HepG2 (cell line): ENCODE results near the gene PLEKHG2. TPM values are rescaled to one million over a fixed set of nuclear protein-coding genes. Genes with fewer than 3 reads are reported as not detected.

ENCODE experiments used
- ATAC-seq: fragments of 200-7000 bp; cut with Tn5 transposase; 3 replicates; pipeline ENCODE4 v1.9.1; 2020; ENCODE audit warnings: mild to moderate bottlenecking, moderate library complexity
- BruUV-seq: library from RNA; stranded (reverse); fragments of 400-500 nt; replicated peaks from 2 replicates; lab custom pipeline; 2021; lab: Mats Ljungman, UMichigan
- CTCF ChIA-PET: fragments of 300-600 bp; formaldehyde crosslinking; extraction: SDS; loops from one replicate; lab custom pipeline; 2021; ENCODE audit warnings: low total read pairs, inconsistent platforms, low intra/inter-chr PET ratio; lab: Yijun Ruan, JAX
- POLR2A ChIA-PET: fragments of 350-600 bp; sonication (Branson Sonifier 250); formaldehyde crosslinking; loops from one replicate; lab custom pipeline; 2020; ENCODE audit warnings: antibody characterized with exemption, inconsistent platforms; lab: Yijun Ruan, JAX
- DNase-seq: peaks from one replicate; pipeline ENCODE4 v3.0.0-alpha.2; 2015; ENCODE audit warnings: low spot score
- FAIRE-seq: peaks from 3 replicates; lab custom pipeline; 2011; peaks lifted over from hg19 to GRCh38; lab: Jason Lieb, UNC
- H2AFZ ChIP-seq: one replicate; pipeline ENCODE4 v1.6.1; 2011; ENCODE audit warnings: low read length, inconsistent platforms
- H3K27ac ChIP-seq: fragments of 300-600 bp; 3 replicates; pipeline ENCODE4 v1.8.0; 2011; ENCODE audit warnings: mixed run types, mild to moderate bottlenecking, mixed read lengths, low read length, inconsistent platforms; ENCODE audit not compliant: insufficient read depth; ENCODE audit errors: extremely low read length
- H3K27me3 ChIP-seq, 2 experiments: fragments of 200-600 bp in 1 of 2; 2 replicates in 1 of 2; 3 replicates in 1 of 2; pipeline versions ENCODE4 v1.6.0 to v1.8.0; 2011; ENCODE audit warnings: low read length in 2 of 2, mild to moderate bottlenecking in 2 of 2, moderate library complexity in 2 of 2, inconsistent platforms in 1 of 2; ENCODE audit not compliant: insufficient read depth in 2 of 2, control insufficient read depth in 1 of 2
- H3K36me3 ChIP-seq, 2 experiments: fragments of 200-600 bp in 1 of 2; replicated peaks in 1 of 2; 2 replicates in 1 of 2; 3 replicates in 1 of 2; pipeline versions ENCODE4 v1.5.1 to v1.8.0; 2011; ENCODE audit warnings: low read length in 2 of 2, inconsistent platforms in 1 of 2; ENCODE audit not compliant: insufficient read depth in 2 of 2, control insufficient read depth in 1 of 2
- H3K4me1 ChIP-seq: 2 replicates; pipeline ENCODE4 v1.5.1; 2012; ENCODE audit warnings: low read length, inconsistent platforms; ENCODE audit not compliant: insufficient read depth
- H3K4me2 ChIP-seq: 2 replicates; pipeline ENCODE4 v1.6.0; 2011; ENCODE audit warnings: low read depth, low read length, inconsistent platforms
- H3K4me3 ChIP-seq, 3 experiments: fragments of 200-600 bp in 1 of 3; sonication (generic), shearing (Covaris generic) in 1 of 3; replicated peaks in 1 of 3; 2 replicates each; pipeline ENCODE4 v1.5.1; 2011 to 2016; ENCODE audit warnings: low read length in 3 of 3, inconsistent platforms in 2 of 3, low read depth in 2 of 3, mild to moderate bottlenecking in 2 of 3, control low read depth in 1 of 3, mixed read lengths in 1 of 3; ENCODE audit not compliant: insufficient read depth in 1 of 3
- H3K79me2 ChIP-seq: one replicate; pipeline ENCODE4 v1.6.1; 2011; ENCODE audit warnings: low read length, inconsistent platforms; ENCODE audit not compliant: insufficient read depth
- H3K9ac ChIP-seq: 2 replicates; pipeline ENCODE4 v1.6.0; 2011; ENCODE audit warnings: mild to moderate bottlenecking, low read depth, low read length, inconsistent platforms; ENCODE audit not compliant: insufficient read depth
- H3K9me3 ChIP-seq: 2 replicates; pipeline ENCODE4 v1.5.1; 2012; ENCODE audit warnings: mild to moderate bottlenecking, low read length
- H4K20me1 ChIP-seq: 2 replicates; pipeline ENCODE4 v1.6.0; 2011; ENCODE audit warnings: inconsistent platforms, mild to moderate bottlenecking, low read length, moderate library complexity; ENCODE audit not compliant: insufficient read depth
- ETV6 ChIP-seq: sonication (generic); formaldehyde crosslinking; conservative IDR thresholded peaks from 2 replicates; pipeline ENCODE4 v1.4.0; 2020; ENCODE audit warnings: missing genetic modification reagents
- FOXP4 ChIP-seq: sonication (generic); formaldehyde crosslinking; IDR thresholded peaks from 2 replicates; pipeline ENCODE4 v1.4.0; 2020; ENCODE audit warnings: missing genetic modification reagents
- IKZF1 ChIP-seq: fragments of 450-650 bp; IDR thresholded peaks from 2 replicates; pipeline ENCODE4 v1.7.1; 2016
- LCORL ChIP-seq, 2 experiments: fragments of 450-650 bp in 1 of 2; sonication (generic) in 1 of 2; formaldehyde crosslinking in 1 of 2; IDR thresholded peaks; 2 replicates each; pipeline versions ENCODE4 v1.5.0 to v1.6.1; 2017 to 2020; ENCODE audit warnings: antibody characterized with exemption in 1 of 2, missing genetic modification reagents in 1 of 2
- MIER3 ChIP-seq: IDR thresholded peaks from 2 replicates; pipeline ENCODE4 v1.6.1; 2016; ENCODE audit warnings: missing compliant biosample characterization, borderline replicate concordance
- PAF1 ChIP-seq: IDR thresholded peaks from 2 replicates; pipeline ENCODE4 v1.6.1; 2016; ENCODE audit warnings: missing genetic modification reagents, missing compliant biosample characterization
- PITX1 ChIP-seq: sonication (generic); formaldehyde crosslinking; IDR thresholded peaks from 2 replicates; pipeline ENCODE4 v1.5.1; 2020; ENCODE audit warnings: mild to moderate bottlenecking, missing genetic modification reagents
- SNAPC4 ChIP-seq: sonication (generic); formaldehyde crosslinking; IDR thresholded peaks from 2 replicates; pipeline ENCODE4 v1.4.0; 2020; ENCODE audit warnings: mild to moderate bottlenecking, missing genetic modification reagents
- TFDP1 ChIP-seq: IDR thresholded peaks from 2 replicates; pipeline ENCODE4 v1.6.1; 2016; ENCODE audit warnings: missing compliant biosample characterization, missing genetic modification reagents, borderline replicate concordance
- TP53 ChIP-seq: sonication (generic); formaldehyde crosslinking; conservative IDR thresholded peaks from 2 replicates; pipeline ENCODE4 v1.4.0; 2020; ENCODE audit warnings: missing genetic modification reagents
- ZNF441 ChIP-seq: sonication (generic); formaldehyde crosslinking; IDR thresholded peaks from 2 replicates; pipeline ENCODE4 v1.7.0; 2021; ENCODE audit warnings: missing genetic modification reagents, borderline replicate concordance
- ZNF543 ChIP-seq: sonication (generic); formaldehyde crosslinking; IDR thresholded peaks from 2 replicates; pipeline ENCODE4 v1.4.0; 2020; ENCODE audit warnings: mild to moderate bottlenecking, missing genetic modification reagents
- WGBS: methylation state at CpG from one replicate; pipeline ENCODE4 v1.1.6; 2017; ENCODE audit warnings: low lambda C conversion rate; 5-methylcytosine and 5-hydroxymethylcytosine counted together
- in situ Hi-C: cut with HindIII; loops from 2 replicates; pipeline ENCODE4 v1.10.0; 2017; ENCODE audit warnings: low pct_unique_long_range_greater_than_20kb; ENCODE audit not compliant: extremely low pct_ligation_motif_present
- intact Hi-C: fragments of 100-400 bp; cut with micrococcal nuclease; formaldehyde crosslinking; loops from one replicate; pipeline ENCODE4 v1.10.0; 2022; ENCODE audit not compliant: unreplicated experiment
- polyA plus RNA-seq, 8 experiments: library from polyadenylated mRNA; depleted of rRNA in 3 of 8; stranded (reverse) in 7 of 8; unstranded in 1 of 8; fragments of >200 nt; fragmentation: Illumina TruSeq in 4 of 8; extraction: Trizol in 4 of 8; gene quantifications; 2 replicates each; pipeline versions ENCODE4 v1.2.1 to v1.2.3, GENCODE V29; 2011 to 2016; ENCODE audit warnings: low read depth in 4 of 8, missing spikeins in 1 of 8, mixed read lengths in 1 of 8; ENCODE audit not compliant: insufficient read depth in 1 of 8
- total RNA-seq, 5 experiments: library from RNA; depleted of rRNA; stranded (reverse); fragments of >200 nt; fragmentation: Illumina TruSeq; extraction: Trizol; gene quantifications; 2 replicates each; pipeline ENCODE4 v1.2.3, GENCODE V29; 2016; ENCODE audit warnings: low read depth in 1 of 5

PLEKHG2 gene
- total and polyA plus RNA-seq, 2 of the 13 experiments (the other 11 are each of a cell fraction or from before 2014, with no cell fraction given) = 3.6 to 6.8 TPM

GRCh38 chr19:39444598-39445195 is 32.2 kb downstream of the PLEKHG2 start (continued):
- TF ChIP-seq ZNF441 (CRISPR knock-in tag) (no peak), ETV6 (no peak), IKZF1 (no peak), MIER3 (CRISPR knock-in tag) (no peak)

GRCh38 chr19:39445196-39446111 is 33.0 kb downstream of the PLEKHG2 start, which contains the start of gene SUPT5H:
Gene SUPT5H, plus strand, starts transcription at chr19:39445582. Its CDS starts 309 bp downstream, at chr19:39445891.
- FAIRE-seq (peak; percentile 84), DNase-seq (peak; percentile 95), ATAC-seq (peak; percentile 96)
- intact Hi-C loops = no loop called here
- ChIA-PET CTCF (no interaction called here), POLR2A (interaction anchor here (0.6 to 2.8 kb wide), 13 partner anchors 9 to 87 kb away, joined by 3 to 78 read pairs (median 6); partner anchors contain the start of genes EID2B, MED29, PAF1 and RPS16)
- Histone ChIP-seq H3K27ac (peak within 1 kb of the TSS; percentile 91), H3K36me3 (peaks cover 3 to 12% of the 10 kb centered on the region in 2 experiments; a peak in 4 of 5 replicates), H3K4me1 (peaks cover 47% of the 10 kb centered on the region), H3K4me2 (peak within 1 kb of the TSS; percentile 85), H4K20me1 (0 out of 2 replicates have a peak, but pooled peaks cover 3% of the 10 kb centered on the region), H3K9me3 (no peaks in the 10 kb centered on the region), H2AFZ (no peak within 1 kb of the TSS), H3K9ac (peak within 1 kb of the TSS; percentile 93), H3K4me3 (peak within 1 kb of the TSS; percentile 81 to 98 (median 94)), H3K27me3 (peaks cover 0 to 3% of the 10 kb centered on the region in 2 experiments; a peak in 2 of 5 replicates), H3K79me2 (peaks cover 56% of the 10 kb centered on the region)
- in situ Hi-C loops = no loop called here
- TSS peak; percentile 86 for BruUV-seq
- WGBS = under 1% methylated on average over 35 of the region's 68 CpGs
- no peak for TF ChIP-seq LCORL (IDR thresholded peaks at IDR 0.05)
- peak; percentile 14; the same call in 1 of the 2 replicates for TF ChIP-seq LCORL (CRISPR knock-in tag; IDR thresholded peaks at IDR 0.05)
- peak; percentile 87; the same call in 1 of the 2 replicates for TF ChIP-seq ZNF543 (CRISPR knock-in tag)
- no peak for TF ChIP-seq TP53 (CRISPR knock-in tag)
- 0 out of 2 replicates have a peak, but pooled peaks have one; percentile 20 for TF ChIP-seq PITX1 (CRISPR knock-in tag)
- no peak for TF ChIP-seq FOXP4 (CRISPR knock-in tag)
- TF ChIP-seq PAF1 (CRISPR knock-in tag) = no peak
- TF ChIP-seq TFDP1 (CRISPR knock-in tag) = peak; percentile 89
- peak; percentile 77 for TF ChIP-seq SNAPC4 (CRISPR knock-in tag)
